GM23338 (cell line): Measurements from ENCODE around the gene BNC2. TPM values are rescaled to one million over a fixed set of nuclear protein-coding genes. Genes with fewer than 3 reads are reported as not detected.

Source experiments
- ATAC-seq: fragments of 200-7000 bp; cut with Tn5 transposase; 3 replicates; pipeline ENCODE4 v1.9.1; 2020
- DNase-seq: peaks from one replicate; pipeline ENCODE4 v3.0.0-alpha.2; 2015; ENCODE audit warnings: low spot score
- H2AFZ ChIP-seq: fragments of 200-600 bp; sonication (generic); 2 replicates; pipeline ENCODE4 v1.8.0; 2016; ENCODE audit warnings: antibody characterized with exemption, mild to moderate bottlenecking, moderate library complexity
- H3F3A ChIP-seq: fragments of 200-600 bp; sonication (generic); replicated peaks from 2 replicates; pipeline ENCODE4 v1.8.0; 2017; ENCODE audit warnings: antibody characterized with exemption, mixed run types, low read depth
- H3K27ac ChIP-seq: fragments of 200-600 bp; sonication (generic); 2 replicates; pipeline ENCODE4 v1.6.1; 2016; ENCODE audit warnings: low read depth
- H3K27me3 ChIP-seq: fragments of 200-600 bp; sonication (generic); 2 replicates; pipeline ENCODE4 v1.8.0; 2016; ENCODE audit warnings: mild to moderate bottlenecking, mixed run types, moderate library complexity; ENCODE audit not compliant: insufficient read depth
- H3K36me3 ChIP-seq: fragments of 200-600 bp; sonication (generic); 2 replicates; pipeline ENCODE4 v1.8.0; 2016; ENCODE audit warnings: mild to moderate bottlenecking; ENCODE audit not compliant: insufficient read depth
- H3K4me1 ChIP-seq: fragments of 200-600 bp; sonication (generic); 2 replicates; pipeline ENCODE4 v1.8.0; 2016; ENCODE audit warnings: mild to moderate bottlenecking, moderate library complexity; ENCODE audit not compliant: insufficient read depth
- H3K4me2 ChIP-seq: fragments of 200-600 bp; sonication (generic); 2 replicates; pipeline ENCODE4 v1.7.1; 2017; ENCODE audit warnings: mixed run types
- H3K4me3 ChIP-seq: fragments of 200-600 bp; sonication (generic); 2 replicates; pipeline ENCODE4 v1.6.1; 2016; ENCODE audit warnings: mixed run types
- H3K79me2 ChIP-seq: fragments of 200-600 bp; sonication (generic); replicated peaks from 2 replicates; pipeline ENCODE4 v1.8.0; 2017; ENCODE audit warnings: mild to moderate bottlenecking; ENCODE audit not compliant: insufficient read depth
- H3K9me2 ChIP-seq: fragments of 200-600 bp; sonication (generic); 2 replicates; pipeline ENCODE4 v1.8.0; 2017; ENCODE audit not compliant: insufficient read depth
- H4K20me1 ChIP-seq: fragments of 200-600 bp; sonication (generic); replicated peaks from 2 replicates; pipeline ENCODE4 v1.8.0; 2017; ENCODE audit warnings: mild to moderate bottlenecking; ENCODE audit not compliant: insufficient read depth
- H3K27ac Mint-ChIP-seq: 2 replicates; pipeline ENCODE4 v1.8.0; 2020; ENCODE audit warnings: inconsistent platforms, mild to moderate bottlenecking, moderate library complexity, mixed read lengths
- H3K27me3 Mint-ChIP-seq: 3 replicates; pipeline ENCODE4 v1.8.0; 2022; ENCODE audit warnings: low read depth, mild to moderate bottlenecking, moderate library complexity, mixed read lengths, inconsistent platforms; ENCODE audit not compliant: insufficient read depth, poor library complexity
- H3K36me3 Mint-ChIP-seq: 3 replicates; pipeline ENCODE4 v1.8.0; 2021; ENCODE audit warnings: low read depth, mild to moderate bottlenecking, inconsistent platforms, moderate library complexity, mixed read lengths
- H3K4me1 Mint-ChIP-seq: 3 replicates; pipeline ENCODE4 v1.8.0; 2020; ENCODE audit warnings: mild to moderate bottlenecking, inconsistent platforms, mixed read lengths
- H3K4me3 Mint-ChIP-seq: 3 replicates; pipeline ENCODE4 v1.8.0; 2021; ENCODE audit warnings: moderate library complexity, mild to moderate bottlenecking, inconsistent platforms, mixed read lengths
- H3K9me3 Mint-ChIP-seq: 3 replicates; pipeline ENCODE4 v1.8.0; 2020; ENCODE audit warnings: moderate library complexity, mild to moderate bottlenecking, inconsistent platforms, mixed read lengths
- CTCF ChIP-seq, 2 experiments: fragments of 200-600 bp in 1 of 2; sonication (generic) in 1 of 2; conservative IDR thresholded peaks; 2 replicates each; pipeline versions ENCODE4 v1.5.1 to v1.6.1; 2016 to 2017; ENCODE audit warnings: antibody characterized with exemption in 2 of 2, low read depth in 2 of 2, mild to moderate bottlenecking in 2 of 2, moderate library complexity in 1 of 2
- ETS1 ChIP-seq: IDR thresholded peaks from 2 replicates; pipeline ENCODE4 v1.6.1; 2016; ENCODE audit warnings: antibody characterized with exemption
- EZH2 ChIP-seq: fragments of 200-600 bp; sonication (generic); IDR thresholded peaks from one replicate; pipeline ENCODE4 v1.8.0; 2017; ENCODE audit warnings: antibody characterized with exemption, mild to moderate bottlenecking, low read depth; ENCODE audit not compliant: unreplicated experiment
- JUNB ChIP-seq: IDR thresholded peaks from one replicate; pipeline ENCODE4 v1.6.1; 2016; ENCODE audit warnings: antibody characterized with exemption; ENCODE audit not compliant: unreplicated experiment
- NANOG ChIP-seq: IDR thresholded peaks from 2 replicates; pipeline ENCODE4 v1.6.1; 2016; ENCODE audit warnings: antibody characterized with exemption, borderline replicate concordance
- POLR2AphosphoS5 ChIP-seq: IDR thresholded peaks from 2 replicates; pipeline ENCODE4 v1.6.1; 2016; ENCODE audit warnings: antibody characterized with exemption, low read depth
- REST ChIP-seq: IDR thresholded peaks from one replicate; pipeline ENCODE4 v1.6.1; 2018; ENCODE audit warnings: antibody characterized with exemption; ENCODE audit not compliant: unreplicated experiment
- ZNF331 ChIP-seq: fragments of 250-450 bp; sonication (Bioruptor Pico); IDR thresholded peaks from 2 replicates; pipeline ENCODE4 v1.5.0; 2020; ENCODE audit warnings: low read depth, mild to moderate bottlenecking, moderate library complexity
- polyA plus RNA-seq: library from polyadenylated mRNA; unstranded; fragments of >200 nt; fragmentation: Nextera tagmentation; extraction: Ambion mirVana; gene quantifications from 2 replicates; pipeline ENCODE4 v1.2.1, GENCODE V29; 2016
- total RNA-seq: library from RNA; depleted of rRNA; stranded (reverse); fragments of >200 nt; shearing (Covaris generic); gene quantifications from 2 replicates; pipeline ENCODE4 v1.2.3, GENCODE V29; 2014

BNC2 gene
- total and polyA plus RNA-seq, 2 experiments from 2014 or later, result 12.7 to 13.2 TPM

- TF ChIP-seq NANOG, result no peak
- TF ChIP-seq CTCF (conservative IDR thresholded peaks at IDR 0.05; ENCODE audit: low read depth in 2 of 2), result no peak
- TF ChIP-seq REST, result no peak
- no peak for TF ChIP-seq ETS1
- no peak for TF ChIP-seq EZH2
- TF ChIP-seq ZNF331, result no peak
- TF ChIP-seq JUNB, result no peak
Measured at GRCh38 chr9:16367605-16368231, 502.8 kb downstream of the BNC2 start (continued).

GRCh38 chr9:16364347-16364746, 506.1 kb downstream of the BNC2 start:
- no peaks in the 10 kb centered on the region for H3F3A ChIP-seq
- H3K27ac Mint-ChIP-seq, result no peak overlapping the region
- no peaks in the 10 kb centered on the region for H3K79me2 ChIP-seq
- H3K36me3 ChIP-seq, result no peaks in the 10 kb centered on the region
- no peak overlapping the region for H3K4me3 ChIP-seq
- no peak overlapping the region for H3K27ac ChIP-seq
- no peaks in the 10 kb centered on the region; the same call in 2 of the 3 replicates for H3K36me3 Mint-ChIP-seq
- no peak overlapping the region for H3K4me3 Mint-ChIP-seq
- no peaks in the 10 kb centered on the region for H4K20me1 ChIP-seq
- no peak for ATAC-seq
- H3K27me3 ChIP-seq, result no peaks in the 10 kb centered on the region
- peaks cover 39% of the 10 kb centered on the region; the same call in 1 of the 2 replicates for H3K9me2 ChIP-seq
- peaks cover 4% of the 10 kb centered on the region; the same call in 2 of the 3 replicates for H3K9me3 Mint-ChIP-seq
- peaks cover 3% of the 10 kb centered on the region for H3K27me3 Mint-ChIP-seq
- H2AFZ ChIP-seq, result peak overlapping the region; percentile 47; the same call in 1 of the 2 replicates
- no peak for TF ChIP-seq JUNB
- no peak for TF ChIP-seq EZH2
- TF ChIP-seq ZNF331, result no peak
- no peak for TF ChIP-seq POLR2AphosphoS5
- no peak for TF ChIP-seq CTCF (conservative IDR thresholded peaks at IDR 0.05; ENCODE audit: low read depth in 2 of 2)
- H3K4me1 Mint-ChIP-seq, result peaks cover 8% of the 10 kb centered on the region
- H3K4me1 ChIP-seq, result peaks cover 7% of the 10 kb centered on the region; the same call in 1 of the 2 replicates
- H3K4me2 ChIP-seq, result no peak overlapping the region
- no peak for DNase-seq
